Cardiac muscle cell (in vitro differentiated cells and primary cell): ENCODE results near the gene SLC7A7. TPM values are rescaled to one million over a fixed set of nuclear protein-coding genes. Genes with fewer than 3 reads are reported as not detected.
A peak's percentile ranks its signal among the peaks of the same experiment; 100 is the strongest.

ENCODE experiments used
- DNase-seq, 2 donors: peaks; one replicate each; pipeline versions ENCODE4 v3.0.0 to v3.0.0-alpha.2; 2010 to 2017; ENCODE audit warnings: low read depth in 1 of 2, low spot score in 1 of 2
- H3K27ac ChIP-seq: fragments of 200-600 bp; sonication (generic); 2 replicates; pipeline ENCODE4 v1.5.1; 2016
- H3K27me3 ChIP-seq: fragments of 200-600 bp; sonication (generic); 2 replicates; pipeline ENCODE4 v1.6.0; 2016; ENCODE audit warnings: control low read depth
- H3K36me3 ChIP-seq: fragments of 200-600 bp; sonication (generic); 2 replicates; pipeline ENCODE4 v1.5.1; 2016; ENCODE audit warnings: control low read depth
- H3K4me1 ChIP-seq: fragments of 200-600 bp; sonication (generic); 2 replicates; pipeline ENCODE4 v1.8.1; 2017; ENCODE audit warnings: low read depth, mild to moderate bottlenecking, mixed run types
- H3K4me3 ChIP-seq: fragments of 200-600 bp; sonication (generic); 2 replicates; pipeline ENCODE4 v1.5.1; 2016; ENCODE audit warnings: mild to moderate bottlenecking
- H3K9me3 ChIP-seq: fragments of 200-600 bp; sonication (generic); 2 replicates; pipeline ENCODE4 v1.5.1; 2017; ENCODE audit warnings: low read depth, mild to moderate bottlenecking, control low read depth
- polyA plus RNA-seq: library from polyadenylated mRNA; unstranded; fragments of >200 nt; fragmentation: Nextera tagmentation; extraction: Ambion mirVana; gene quantifications from 2 replicates; pipeline ENCODE4 v1.2.1, GENCODE V29; 2016
- total RNA-seq: library from RNA; depleted of rRNA; stranded (reverse); fragments of >200 nt; gene quantifications from 2 replicates; pipeline ENCODE4 v1.2.3, GENCODE V29; 2016
- TF ChIP-seq, protein P1 (sequence below): IDR thresholded peaks from 2 replicates; pipeline ENCODE4 v1.5.1; 2012; ENCODE audit warnings: low read depth, mild to moderate bottlenecking, low read length

Gene SLC7A7
- total and polyA plus RNA-seq, 2 experiments from 2014 or later: 1.9 to 2.3 TPM

GRCh38 chr14:22723815-22724214 is 91.4 kb downstream of the SLC7A7 start:
- Histone ChIP-seq H3K36me3 (no peaks in the 10 kb centered on the region), H3K27me3 (no peaks in the 10 kb centered on the region), H3K9me3 (no peaks in the 10 kb centered on the region), H3K27ac (no peak overlapping the region), H3K4me3 (no peak overlapping the region), H3K4me1 (no peaks in the 10 kb centered on the region)
- peak in 1 of 2 donors; percentile 11 for DNase-seq
- TF ChIP-seq, protein P1, sequence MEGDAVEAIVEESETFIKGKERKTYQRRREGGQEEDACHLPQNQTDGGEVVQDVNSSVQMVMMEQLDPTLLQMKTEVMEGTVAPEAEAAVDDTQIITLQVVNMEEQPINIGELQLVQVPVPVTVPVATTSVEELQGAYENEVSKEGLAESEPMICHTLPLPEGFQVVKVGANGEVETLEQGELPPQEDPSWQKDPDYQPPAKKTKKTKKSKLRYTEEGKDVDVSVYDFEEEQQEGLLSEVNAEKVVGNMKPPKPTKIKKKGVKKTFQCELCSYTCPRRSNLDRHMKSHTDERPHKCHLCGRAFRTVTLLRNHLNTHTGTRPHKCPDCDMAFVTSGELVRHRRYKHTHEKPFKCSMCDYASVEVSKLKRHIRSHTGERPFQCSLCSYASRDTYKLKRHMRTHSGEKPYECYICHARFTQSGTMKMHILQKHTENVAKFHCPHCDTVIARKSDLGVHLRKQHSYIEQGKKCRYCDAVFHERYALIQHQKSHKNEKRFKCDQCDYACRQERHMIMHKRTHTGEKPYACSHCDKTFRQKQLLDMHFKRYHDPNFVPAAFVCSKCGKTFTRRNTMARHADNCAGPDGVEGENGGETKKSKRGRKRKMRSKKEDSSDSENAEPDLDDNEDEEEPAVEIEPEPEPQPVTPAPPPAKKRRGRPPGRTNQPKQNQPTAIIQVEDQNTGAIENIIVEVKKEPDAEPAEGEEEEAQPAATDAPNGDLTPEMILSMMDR: no peak

Other genes with a start within 250 kb of the SLC7A7 start
- gene DAD1, start 226.2 kb downstream of the SLC7A7 start, total RNA-seq: 103 and 188 TPM in 2 replicates
- gene DAD1, start 226.2 kb downstream of the SLC7A7 start, polyA plus RNA-seq: 329 and 444 TPM in 2 replicates
- 33.1 and 33.4 TPM in 2 replicates for gene ABHD4, start 217.1 kb downstream of the SLC7A7 start, total RNA-seq
- 41.0 and 43.5 TPM in 2 replicates for gene ABHD4, start 217.1 kb downstream of the SLC7A7 start, polyA plus RNA-seq
- not detected in 2 replicates for gene OR6J1, start 171.1 kb downstream of the SLC7A7 start, total RNA-seq
- gene OR6J1, start 171.1 kb downstream of the SLC7A7 start, polyA plus RNA-seq: not detected in 2 replicates
- 137 and 160 TPM in 2 replicates for gene OXA1L, start 48.7 kb downstream of the SLC7A7 start, total RNA-seq
- gene OXA1L, start 48.7 kb downstream of the SLC7A7 start, polyA plus RNA-seq: 53.4 and 71.5 TPM in 2 replicates
- gene MRPL52, start 14.5 kb upstream of the SLC7A7 start, total RNA-seq: 58.0 and 97.9 TPM in 2 replicates
- gene MRPL52, start 14.5 kb upstream of the SLC7A7 start, polyA plus RNA-seq: 246 and 259 TPM in 2 replicates
- 24.6 and 48.1 TPM in 2 replicates for gene MMP14, start 21.1 kb upstream of the SLC7A7 start, total RNA-seq
- 1.8 and 6.3 TPM in 2 replicates for gene MMP14, start 21.1 kb upstream of the SLC7A7 start, polyA plus RNA-seq
- gene LRP10, start 56.3 kb upstream of the SLC7A7 start, total RNA-seq: 40.8 and 47.1 TPM in 2 replicates
- 58.6 and 62.7 TPM in 2 replicates for gene LRP10, start 56.3 kb upstream of the SLC7A7 start, polyA plus RNA-seq
- 1.6 and 5.1 TPM in 2 replicates for gene REM2, start 67.8 kb upstream of the SLC7A7 start, total RNA-seq
- gene REM2, start 67.8 kb upstream of the SLC7A7 start, polyA plus RNA-seq: 2.7 and 7.1 TPM in 2 replicates
- 97.6 and 107 TPM in 2 replicates for gene RBM23, start 103.7 kb upstream of the SLC7A7 start, total RNA-seq
- 93.4 and 94.7 TPM in 2 replicates for gene RBM23, start 103.7 kb upstream of the SLC7A7 start, polyA plus RNA-seq
- 53.9 and 62.7 TPM in 2 replicates for gene PRMT5, start 113.9 kb upstream of the SLC7A7 start, total RNA-seq
- gene PRMT5, start 113.9 kb upstream of the SLC7A7 start, polyA plus RNA-seq: 131 and 134 TPM in 2 replicates
- 60.7 and 84.5 TPM in 2 replicates for gene HAUS4, start 141.7 kb upstream of the SLC7A7 start, total RNA-seq
- 28.3 and 59.7 TPM in 2 replicates for gene HAUS4, start 141.7 kb upstream of the SLC7A7 start, polyA plus RNA-seq
- gene AJUBA, start 167.1 kb upstream of the SLC7A7 start, total RNA-seq: 33.8 and 39.3 TPM in 2 replicates
- 18.9 and 19.9 TPM in 2 replicates for gene AJUBA, start 167.1 kb upstream of the SLC7A7 start, polyA plus RNA-seq
- 7.9 and 26.3 TPM in 2 replicates for gene C14orf93, start 194.7 kb upstream of the SLC7A7 start, total RNA-seq
- gene C14orf93, start 194.7 kb upstream of the SLC7A7 start, polyA plus RNA-seq: 6.7 and 10.5 TPM in 2 replicates
- gene PSMB5, start 219.5 kb upstream of the SLC7A7 start, total RNA-seq: 124 and 255 TPM in 2 replicates
- gene PSMB5, start 219.5 kb upstream of the SLC7A7 start, polyA plus RNA-seq: 304 and 326 TPM in 2 replicates
- gene PSMB11, start 226.8 kb upstream of the SLC7A7 start, total RNA-seq: 0.12 TPM in 1 of 2 replicates, not detected in the other
- not detected in 2 replicates for gene PSMB11, start 226.8 kb upstream of the SLC7A7 start, polyA plus RNA-seq
- 8.6 and 8.9 TPM in 2 replicates for gene CDH24, start 242.1 kb upstream of the SLC7A7 start, total RNA-seq
- 4.4 and 13.4 TPM in 2 replicates for gene CDH24, start 242.1 kb upstream of the SLC7A7 start, polyA plus RNA-seq